GM23338 (cell line): ENCODE measurements around the gene SDE2. TPM values are rescaled to one million over a fixed set of nuclear protein-coding genes. Genes with fewer than 3 reads are reported as not detected.

Experiments used
- ATAC-seq: fragments of 200-7000 bp; cut with Tn5 transposase; 3 replicates; pipeline ENCODE4 v1.9.1; 2020
- DNase-seq: peaks from one replicate; pipeline ENCODE4 v3.0.0-alpha.2; 2015; ENCODE audit warnings: low spot score
- H2AFZ ChIP-seq: fragments of 200-600 bp; sonication (generic); 2 replicates; pipeline ENCODE4 v1.8.0; 2016; ENCODE audit warnings: antibody characterized with exemption, mild to moderate bottlenecking, moderate library complexity
- H3F3A ChIP-seq: fragments of 200-600 bp; sonication (generic); replicated peaks from 2 replicates; pipeline ENCODE4 v1.8.0; 2017; ENCODE audit warnings: antibody characterized with exemption, mixed run types, low read depth
- H3K27ac ChIP-seq: fragments of 200-600 bp; sonication (generic); 2 replicates; pipeline ENCODE4 v1.6.1; 2016; ENCODE audit warnings: low read depth
- H3K27me3 ChIP-seq: fragments of 200-600 bp; sonication (generic); 2 replicates; pipeline ENCODE4 v1.8.0; 2016; ENCODE audit warnings: mild to moderate bottlenecking, mixed run types, moderate library complexity; ENCODE audit not compliant: insufficient read depth
- H3K36me3 ChIP-seq: fragments of 200-600 bp; sonication (generic); 2 replicates; pipeline ENCODE4 v1.8.0; 2016; ENCODE audit warnings: mild to moderate bottlenecking; ENCODE audit not compliant: insufficient read depth
- H3K4me1 ChIP-seq: fragments of 200-600 bp; sonication (generic); 2 replicates; pipeline ENCODE4 v1.8.0; 2016; ENCODE audit warnings: mild to moderate bottlenecking, moderate library complexity; ENCODE audit not compliant: insufficient read depth
- H3K4me2 ChIP-seq: fragments of 200-600 bp; sonication (generic); 2 replicates; pipeline ENCODE4 v1.7.1; 2017; ENCODE audit warnings: mixed run types
- H3K4me3 ChIP-seq: fragments of 200-600 bp; sonication (generic); 2 replicates; pipeline ENCODE4 v1.6.1; 2016; ENCODE audit warnings: mixed run types
- H3K79me2 ChIP-seq: fragments of 200-600 bp; sonication (generic); replicated peaks from 2 replicates; pipeline ENCODE4 v1.8.0; 2017; ENCODE audit warnings: mild to moderate bottlenecking; ENCODE audit not compliant: insufficient read depth
- H3K9me2 ChIP-seq: fragments of 200-600 bp; sonication (generic); 2 replicates; pipeline ENCODE4 v1.8.0; 2017; ENCODE audit not compliant: insufficient read depth
- H4K20me1 ChIP-seq: fragments of 200-600 bp; sonication (generic); replicated peaks from 2 replicates; pipeline ENCODE4 v1.8.0; 2017; ENCODE audit warnings: mild to moderate bottlenecking; ENCODE audit not compliant: insufficient read depth
- H3K27ac Mint-ChIP-seq: 2 replicates; pipeline ENCODE4 v1.8.0; 2020; ENCODE audit warnings: inconsistent platforms, mild to moderate bottlenecking, moderate library complexity, mixed read lengths
- H3K27me3 Mint-ChIP-seq: 3 replicates; pipeline ENCODE4 v1.8.0; 2022; ENCODE audit warnings: low read depth, mild to moderate bottlenecking, moderate library complexity, mixed read lengths, inconsistent platforms; ENCODE audit not compliant: insufficient read depth, poor library complexity
- H3K36me3 Mint-ChIP-seq: 3 replicates; pipeline ENCODE4 v1.8.0; 2021; ENCODE audit warnings: low read depth, mild to moderate bottlenecking, inconsistent platforms, moderate library complexity, mixed read lengths
- H3K4me1 Mint-ChIP-seq: 3 replicates; pipeline ENCODE4 v1.8.0; 2020; ENCODE audit warnings: mild to moderate bottlenecking, inconsistent platforms, mixed read lengths
- H3K4me3 Mint-ChIP-seq: 3 replicates; pipeline ENCODE4 v1.8.0; 2021; ENCODE audit warnings: moderate library complexity, mild to moderate bottlenecking, inconsistent platforms, mixed read lengths
- H3K9me3 Mint-ChIP-seq: 3 replicates; pipeline ENCODE4 v1.8.0; 2020; ENCODE audit warnings: moderate library complexity, mild to moderate bottlenecking, inconsistent platforms, mixed read lengths
- EZH2phosphoT487 ChIP-seq: fragments of 200-600 bp; sonication (generic); IDR thresholded peaks from one replicate; pipeline ENCODE4 v1.8.1; 2018; ENCODE audit warnings: antibody characterized with exemption; ENCODE audit not compliant: unreplicated experiment
- JUNB ChIP-seq: IDR thresholded peaks from one replicate; pipeline ENCODE4 v1.6.1; 2016; ENCODE audit warnings: antibody characterized with exemption; ENCODE audit not compliant: unreplicated experiment
- POLR2AphosphoS5 ChIP-seq: IDR thresholded peaks from 2 replicates; pipeline ENCODE4 v1.6.1; 2016; ENCODE audit warnings: antibody characterized with exemption, low read depth
- polyA plus RNA-seq: library from polyadenylated mRNA; unstranded; fragments of >200 nt; fragmentation: Nextera tagmentation; extraction: Ambion mirVana; gene quantifications from 2 replicates; pipeline ENCODE4 v1.2.1, GENCODE V29; 2016
- total RNA-seq: library from RNA; depleted of rRNA; stranded (reverse); fragments of >200 nt; shearing (Covaris generic); gene quantifications from 2 replicates; pipeline ENCODE4 v1.2.3, GENCODE V29; 2014
- TF ChIP-seq, protein P1 (sequence below): fragments of 250-450 bp; sonication (Bioruptor Pico); IDR thresholded peaks from 2 replicates; pipeline ENCODE4 v1.5.0; 2020; ENCODE audit warnings: mild to moderate bottlenecking, moderate library complexity
- TF ChIP-seq, protein P2 (sequence below): IDR thresholded peaks from 2 replicates; pipeline ENCODE4 v1.6.1; 2016; ENCODE audit warnings: antibody characterized with exemption

Gene SDE2
- total and polyA plus RNA-seq, 2 experiments from 2014 or later = 10.6 to 26.9 TPM

DNA sequence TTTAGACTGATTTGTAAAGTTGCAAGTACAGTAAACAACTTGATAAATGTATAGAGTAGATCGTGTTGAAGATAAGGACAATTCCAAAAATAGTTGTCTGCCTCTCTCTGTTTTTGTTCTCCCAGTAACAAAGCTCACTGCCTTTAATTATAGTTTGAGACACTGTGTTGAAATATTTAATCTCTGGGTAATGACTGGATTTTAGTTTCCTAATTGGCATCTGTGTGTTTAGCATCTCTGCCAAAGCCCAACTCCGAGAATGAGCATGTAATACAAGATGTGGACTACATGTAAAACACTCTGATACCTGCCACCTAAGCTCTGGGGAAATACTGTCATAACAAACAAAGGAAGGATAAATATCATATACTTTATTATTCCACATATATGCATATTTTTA, 27.7 kb upstream of the SDE2 start (continued):
- TF ChIP-seq, protein P1, sequence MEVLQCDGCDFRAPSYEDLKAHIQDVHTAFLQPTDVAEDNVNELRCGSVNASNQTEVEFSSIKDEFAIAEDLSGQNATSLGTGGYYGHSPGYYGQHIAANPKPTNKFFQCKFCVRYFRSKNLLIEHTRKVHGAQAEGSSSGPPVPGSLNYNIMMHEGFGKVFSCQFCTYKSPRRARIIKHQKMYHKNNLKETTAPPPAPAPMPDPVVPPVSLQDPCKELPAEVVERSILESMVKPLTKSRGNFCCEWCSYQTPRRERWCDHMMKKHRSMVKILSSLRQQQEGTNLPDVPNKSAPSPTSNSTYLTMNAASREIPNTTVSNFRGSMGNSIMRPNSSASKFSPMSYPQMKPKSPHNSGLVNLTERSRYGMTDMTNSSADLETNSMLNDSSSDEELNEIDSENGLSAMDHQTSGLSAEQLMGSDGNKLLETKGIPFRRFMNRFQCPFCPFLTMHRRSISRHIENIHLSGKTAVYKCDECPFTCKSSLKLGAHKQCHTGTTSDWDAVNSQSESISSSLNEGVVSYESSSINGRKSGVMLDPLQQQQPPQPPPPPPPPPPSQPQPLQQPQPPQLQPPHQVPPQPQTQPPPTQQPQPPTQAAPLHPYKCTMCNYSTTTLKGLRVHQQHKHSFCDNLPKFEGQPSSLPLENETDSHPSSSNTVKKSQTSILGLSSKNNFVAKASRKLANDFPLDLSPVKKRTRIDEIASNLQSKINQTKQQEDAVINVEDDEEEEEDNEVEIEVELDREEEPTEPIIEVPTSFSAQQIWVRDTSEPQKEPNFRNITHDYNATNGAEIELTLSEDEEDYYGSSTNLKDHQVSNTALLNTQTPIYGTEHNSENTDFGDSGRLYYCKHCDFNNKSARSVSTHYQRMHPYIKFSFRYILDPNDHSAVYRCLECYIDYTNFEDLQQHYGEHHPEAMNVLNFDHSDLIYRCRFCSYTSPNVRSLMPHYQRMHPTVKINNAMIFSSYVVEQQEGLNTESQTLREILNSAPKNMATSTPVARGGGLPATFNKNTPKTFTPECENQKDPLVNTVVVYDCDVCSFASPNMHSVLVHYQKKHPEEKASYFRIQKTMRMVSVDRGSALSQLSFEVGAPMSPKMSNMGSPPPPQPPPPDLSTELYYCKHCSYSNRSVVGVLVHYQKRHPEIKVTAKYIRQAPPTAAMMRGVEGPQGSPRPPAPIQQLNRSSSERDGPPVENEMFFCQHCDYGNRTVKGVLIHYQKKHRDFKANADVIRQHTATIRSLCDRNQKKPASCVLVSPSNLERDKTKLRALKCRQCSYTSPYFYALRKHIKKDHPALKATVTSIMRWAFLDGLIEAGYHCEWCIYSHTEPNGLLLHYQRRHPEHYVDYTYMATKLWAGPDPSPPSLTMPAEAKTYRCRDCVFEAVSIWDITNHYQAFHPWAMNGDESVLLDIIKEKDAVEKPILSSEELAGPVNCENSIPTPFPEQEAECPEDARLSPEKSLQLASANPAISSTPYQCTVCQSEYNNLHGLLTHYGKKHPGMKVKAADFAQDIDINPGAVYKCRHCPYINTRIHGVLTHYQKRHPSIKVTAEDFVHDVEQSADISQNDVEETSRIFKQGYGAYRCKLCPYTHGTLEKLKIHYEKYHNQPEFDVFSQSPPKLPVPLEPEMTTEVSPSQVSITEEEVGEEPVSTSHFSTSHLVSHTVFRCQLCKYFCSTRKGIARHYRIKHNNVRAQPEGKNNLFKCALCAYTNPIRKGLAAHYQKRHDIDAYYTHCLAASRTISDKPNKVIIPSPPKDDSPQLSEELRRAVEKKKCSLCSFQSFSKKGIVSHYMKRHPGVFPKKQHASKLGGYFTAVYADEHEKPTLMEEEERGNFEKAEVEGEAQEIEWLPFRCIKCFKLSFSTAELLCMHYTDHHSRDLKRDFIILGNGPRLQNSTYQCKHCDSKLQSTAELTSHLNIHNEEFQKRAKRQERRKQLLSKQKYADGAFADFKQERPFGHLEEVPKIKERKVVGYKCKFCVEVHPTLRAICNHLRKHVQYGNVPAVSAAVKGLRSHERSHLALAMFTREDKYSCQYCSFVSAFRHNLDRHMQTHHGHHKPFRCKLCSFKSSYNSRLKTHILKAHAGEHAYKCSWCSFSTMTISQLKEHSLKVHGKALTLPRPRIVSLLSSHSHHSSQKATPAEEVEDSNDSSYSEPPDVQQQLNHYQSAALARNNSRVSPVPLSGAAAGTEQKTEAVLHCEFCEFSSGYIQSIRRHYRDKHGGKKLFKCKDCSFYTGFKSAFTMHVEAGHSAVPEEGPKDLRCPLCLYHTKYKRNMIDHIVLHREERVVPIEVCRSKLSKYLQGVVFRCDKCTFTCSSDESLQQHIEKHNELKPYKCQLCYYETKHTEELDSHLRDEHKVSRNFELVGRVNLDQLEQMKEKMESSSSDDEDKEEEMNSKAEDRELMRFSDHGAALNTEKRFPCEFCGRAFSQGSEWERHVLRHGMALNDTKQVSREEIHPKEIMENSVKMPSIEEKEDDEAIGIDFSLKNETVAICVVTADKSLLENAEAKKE = no peak

GRCh38 chr1:226023735-226024134, 24.6 kb upstream of the SDE2 start:
- no peaks in the 10 kb centered on the region for H3K4me1 Mint-ChIP-seq
- no peaks in the 10 kb centered on the region for H4K20me1 ChIP-seq
- H3K79me2 ChIP-seq = no peaks in the 10 kb centered on the region
- no peaks in the 10 kb centered on the region for H3K27me3 ChIP-seq
- H3K36me3 ChIP-seq = no peaks in the 10 kb centered on the region
- H3K4me2 ChIP-seq = no peak overlapping the region
- TF ChIP-seq JUNB = no peak
- TF ChIP-seq, protein P1 = no peak
- TF ChIP-seq POLR2AphosphoS5 = no peak
- TF ChIP-seq, protein P2, sequence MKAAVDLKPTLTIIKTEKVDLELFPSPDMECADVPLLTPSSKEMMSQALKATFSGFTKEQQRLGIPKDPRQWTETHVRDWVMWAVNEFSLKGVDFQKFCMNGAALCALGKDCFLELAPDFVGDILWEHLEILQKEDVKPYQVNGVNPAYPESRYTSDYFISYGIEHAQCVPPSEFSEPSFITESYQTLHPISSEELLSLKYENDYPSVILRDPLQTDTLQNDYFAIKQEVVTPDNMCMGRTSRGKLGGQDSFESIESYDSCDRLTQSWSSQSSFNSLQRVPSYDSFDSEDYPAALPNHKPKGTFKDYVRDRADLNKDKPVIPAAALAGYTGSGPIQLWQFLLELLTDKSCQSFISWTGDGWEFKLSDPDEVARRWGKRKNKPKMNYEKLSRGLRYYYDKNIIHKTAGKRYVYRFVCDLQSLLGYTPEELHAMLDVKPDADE = no peak
- TF ChIP-seq EZH2phosphoT487 = no peak
- no peaks in the 10 kb centered on the region for H3K27me3 Mint-ChIP-seq
- DNase-seq (no peak), ATAC-seq (no peak)
- no peak overlapping the region for H3K27ac ChIP-seq
- H3K9me2 ChIP-seq = no peaks in the 10 kb centered on the region
- no peaks in the 10 kb centered on the region for H3K4me1 ChIP-seq
- H2AFZ ChIP-seq = 0 out of 2 replicates have a peak overlapping the region, but pooled peaks have one; percentile 61
- no peak overlapping the region for H3K4me3 Mint-ChIP-seq
- H3K36me3 Mint-ChIP-seq = no peaks in the 10 kb centered on the region
- no peaks in the 10 kb centered on the region for H3F3A ChIP-seq
- H3K27ac Mint-ChIP-seq = no peak overlapping the region
- H3K9me3 Mint-ChIP-seq = no peaks in the 10 kb centered on the region
- no peak overlapping the region for H3K4me3 ChIP-seq
